MM.1S (cell line): ENCODE results near the gene VAC14.

Experiments used
- DNase-seq: peaks from one replicate; pipeline ENCODE4 v3.0.0-alpha.2; 2015
- H2AFZ ChIP-seq: fragments of 300-600 bp; sonication (generic); 2 replicates; pipeline ENCODE4 v1.6.0; 2016; ENCODE audit warnings: antibody characterized with exemption, low read length
- H3F3A ChIP-seq: fragments of 300-600 bp; sonication (generic); 2 replicates; pipeline ENCODE4 v1.6.1; 2016; ENCODE audit warnings: mild to moderate bottlenecking, antibody characterized with exemption, low read length, moderate library complexity, mixed read lengths; ENCODE audit not compliant: insufficient read depth
- H3K27ac ChIP-seq: fragments of 300-600 bp; sonication (generic); 2 replicates; pipeline ENCODE4 v1.5.1; 2016; ENCODE audit warnings: mild to moderate bottlenecking, low read length
- H3K27me3 ChIP-seq: fragments of 300-600 bp; sonication (generic); replicated peaks from 2 replicates; pipeline ENCODE4 v1.6.0; 2016; ENCODE audit warnings: low read length; ENCODE audit not compliant: insufficient read depth
- H3K36me3 ChIP-seq: fragments of 300-600 bp; sonication (generic); replicated peaks from 2 replicates; pipeline ENCODE4 v1.6.1; 2016; ENCODE audit warnings: mild to moderate bottlenecking, low read length, mixed read lengths; ENCODE audit not compliant: insufficient read depth
- H3K4me1 ChIP-seq: fragments of 300-600 bp; sonication (generic); 2 replicates; pipeline ENCODE4 v1.6.1; 2016; ENCODE audit warnings: low read length, mixed read lengths
- H3K4me2 ChIP-seq: fragments of 300-600 bp; sonication (generic); 2 replicates; pipeline ENCODE4 v1.6.0; 2016; ENCODE audit warnings: low read depth, low read length
- H3K4me3 ChIP-seq: fragments of 300-600 bp; sonication (generic); 2 replicates; pipeline ENCODE4 v1.5.1; 2016; ENCODE audit warnings: low read length, mixed read lengths
- H3K79me2 ChIP-seq: fragments of 300-600 bp; sonication (generic); 2 replicates; pipeline ENCODE4 v1.6.1; 2016; ENCODE audit warnings: mixed run types, low read length, mixed read lengths
- H3K9ac ChIP-seq: fragments of 300-600 bp; sonication (generic); 2 replicates; pipeline ENCODE4 v1.6.1; 2016; ENCODE audit warnings: low read length, mixed read lengths
- H3K9me2 ChIP-seq: fragments of 300-600 bp; sonication (generic); replicated peaks from 2 replicates; pipeline ENCODE4 v1.6.1; 2016; ENCODE audit warnings: mild to moderate bottlenecking, low read length, mixed read lengths; ENCODE audit not compliant: insufficient read depth
- H3K9me3 ChIP-seq: fragments of 300-600 bp; sonication (generic); replicated peaks from 2 replicates; pipeline ENCODE4 v1.6.1; 2016; ENCODE audit warnings: mild to moderate bottlenecking, low read length, mixed read lengths; ENCODE audit not compliant: insufficient read depth
- H4K20me1 ChIP-seq: fragments of 300-600 bp; sonication (generic); 2 replicates; pipeline ENCODE4 v1.6.1; 2016; ENCODE audit warnings: mild to moderate bottlenecking, low read length, moderate library complexity, mixed read lengths; ENCODE audit not compliant: insufficient read depth
- EZH2 ChIP-seq: fragments of 300-600 bp; sonication (generic); optimal IDR thresholded peaks from 2 replicates; pipeline ENCODE3; 2017; ENCODE audit warnings: low read depth, mild to moderate bottlenecking, antibody characterized with exemption, low read length, mixed read lengths
- EZH2phosphoT487 ChIP-seq: fragments of 300-600 bp; sonication (generic); IDR thresholded peaks from 2 replicates; pipeline ENCODE4 v1.6.1; 2018; ENCODE audit warnings: antibody characterized with exemption, low read length
- TF ChIP-seq, protein P1 (sequence below): fragments of 300-600 bp; sonication (generic); IDR thresholded peaks from 2 replicates; pipeline ENCODE4 v1.5.1; 2016; ENCODE audit warnings: antibody characterized with exemption, low read length, mixed read lengths

Gene VAC14

DNA sequence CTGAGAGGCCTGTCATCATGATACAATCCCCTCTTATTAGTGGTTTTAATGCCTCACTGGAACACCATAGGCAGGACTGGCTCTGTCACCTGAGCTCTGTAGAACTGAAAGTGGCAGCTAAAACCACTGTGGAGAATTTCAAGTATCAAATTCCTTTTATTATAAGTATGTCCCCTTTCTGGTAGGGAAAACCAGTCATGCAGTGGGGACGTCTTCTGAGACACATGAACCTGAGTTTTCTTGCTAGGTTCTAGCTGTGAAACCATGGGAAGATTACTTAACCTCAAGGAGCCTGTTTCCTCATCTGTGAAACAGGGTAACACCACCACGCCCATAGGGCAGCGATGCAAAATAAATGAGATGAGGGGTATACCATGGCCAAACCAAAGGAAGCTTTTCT lies 4.7 kb downstream of the VAC14 start:
- no peaks in the 10 kb centered on the region for H4K20me1 ChIP-seq
- H3F3A ChIP-seq: peaks cover 24% of the 10 kb centered on the region
- H3K4me2 ChIP-seq: peak overlapping the region; percentile 15; the same call in 1 of the 2 replicates
- H3K9me2 ChIP-seq: no peaks in the 10 kb centered on the region
- DNase-seq: no peak
- no peaks in the 10 kb centered on the region for H3K9me3 ChIP-seq
- peaks cover 42% of the 10 kb centered on the region for H3K4me1 ChIP-seq
- H3K9ac ChIP-seq: no peak overlapping the region
- peaks cover 96% of the 10 kb centered on the region for H3K79me2 ChIP-seq
- H3K27ac ChIP-seq: peak overlapping the region; percentile 45; the same call in 1 of the 2 replicates
- no peak overlapping the region for H2AFZ ChIP-seq
- H3K27me3 ChIP-seq: no peaks in the 10 kb centered on the region
- TF ChIP-seq EZH2phosphoT487 (no peak), EZH2 (no peak)
- TF ChIP-seq, protein P1, sequence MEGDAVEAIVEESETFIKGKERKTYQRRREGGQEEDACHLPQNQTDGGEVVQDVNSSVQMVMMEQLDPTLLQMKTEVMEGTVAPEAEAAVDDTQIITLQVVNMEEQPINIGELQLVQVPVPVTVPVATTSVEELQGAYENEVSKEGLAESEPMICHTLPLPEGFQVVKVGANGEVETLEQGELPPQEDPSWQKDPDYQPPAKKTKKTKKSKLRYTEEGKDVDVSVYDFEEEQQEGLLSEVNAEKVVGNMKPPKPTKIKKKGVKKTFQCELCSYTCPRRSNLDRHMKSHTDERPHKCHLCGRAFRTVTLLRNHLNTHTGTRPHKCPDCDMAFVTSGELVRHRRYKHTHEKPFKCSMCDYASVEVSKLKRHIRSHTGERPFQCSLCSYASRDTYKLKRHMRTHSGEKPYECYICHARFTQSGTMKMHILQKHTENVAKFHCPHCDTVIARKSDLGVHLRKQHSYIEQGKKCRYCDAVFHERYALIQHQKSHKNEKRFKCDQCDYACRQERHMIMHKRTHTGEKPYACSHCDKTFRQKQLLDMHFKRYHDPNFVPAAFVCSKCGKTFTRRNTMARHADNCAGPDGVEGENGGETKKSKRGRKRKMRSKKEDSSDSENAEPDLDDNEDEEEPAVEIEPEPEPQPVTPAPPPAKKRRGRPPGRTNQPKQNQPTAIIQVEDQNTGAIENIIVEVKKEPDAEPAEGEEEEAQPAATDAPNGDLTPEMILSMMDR: no peak
- H3K36me3 ChIP-seq: no peaks in the 10 kb centered on the region
- no peak overlapping the region for H3K4me3 ChIP-seq

DNA sequence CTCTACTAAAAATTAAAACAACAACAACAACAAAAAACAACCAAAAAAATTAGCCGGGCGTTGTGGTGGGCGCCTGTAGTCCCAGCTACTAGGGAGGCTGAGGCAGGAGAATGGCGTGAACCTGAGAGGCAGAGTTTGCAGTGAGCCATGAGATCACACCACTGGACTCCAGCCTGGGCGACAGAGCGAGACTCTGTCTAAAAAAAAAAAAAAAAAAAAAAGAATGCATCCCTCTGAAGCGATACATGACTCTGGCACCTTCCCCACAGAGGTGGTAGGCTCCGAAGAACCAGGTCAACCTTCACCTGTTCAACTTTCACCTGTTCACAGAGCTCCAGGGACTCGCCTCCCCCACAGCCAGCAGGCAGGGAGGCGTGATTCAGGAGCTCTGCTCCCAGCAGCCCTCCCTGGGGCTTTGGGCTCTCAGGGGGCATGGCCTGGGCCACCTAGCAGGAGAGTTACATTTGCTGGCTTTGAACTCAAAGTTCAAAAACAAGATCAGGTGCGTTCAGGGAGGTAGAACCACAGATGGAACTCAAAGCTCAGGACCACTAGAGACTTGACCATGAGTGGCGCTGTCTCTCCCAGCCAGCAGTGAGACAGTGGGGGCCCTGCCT lies 5.6 kb downstream of the VAC14 start:
- Histone ChIP-seq H3K4me1 (peaks cover 41% of the 10 kb centered on the region), H3K27me3 (no peaks in the 10 kb centered on the region), H3K9ac (no peak overlapping the region), H4K20me1 (no peaks in the 10 kb centered on the region), H3K9me3 (no peaks in the 10 kb centered on the region), H3K79me2 (peaks cover 99% of the 10 kb centered on the region), H3K4me3 (no peak overlapping the region), H3K9me2 (no peaks in the 10 kb centered on the region), H3K4me2 (0 out of 2 replicates have a peak overlapping the region, but pooled peaks have one; percentile 15), H2AFZ (no peak overlapping the region), H3F3A (peaks cover 24% of the 10 kb centered on the region), H3K36me3 (no peaks in the 10 kb centered on the region), H3K27ac (peak overlapping the region; percentile 76; the same call in 1 of the 2 replicates)
- DNase-seq: no peak
- TF ChIP-seq, protein P1: no peak
- no peak for TF ChIP-seq EZH2
- no peak for TF ChIP-seq EZH2phosphoT487

DNA sequence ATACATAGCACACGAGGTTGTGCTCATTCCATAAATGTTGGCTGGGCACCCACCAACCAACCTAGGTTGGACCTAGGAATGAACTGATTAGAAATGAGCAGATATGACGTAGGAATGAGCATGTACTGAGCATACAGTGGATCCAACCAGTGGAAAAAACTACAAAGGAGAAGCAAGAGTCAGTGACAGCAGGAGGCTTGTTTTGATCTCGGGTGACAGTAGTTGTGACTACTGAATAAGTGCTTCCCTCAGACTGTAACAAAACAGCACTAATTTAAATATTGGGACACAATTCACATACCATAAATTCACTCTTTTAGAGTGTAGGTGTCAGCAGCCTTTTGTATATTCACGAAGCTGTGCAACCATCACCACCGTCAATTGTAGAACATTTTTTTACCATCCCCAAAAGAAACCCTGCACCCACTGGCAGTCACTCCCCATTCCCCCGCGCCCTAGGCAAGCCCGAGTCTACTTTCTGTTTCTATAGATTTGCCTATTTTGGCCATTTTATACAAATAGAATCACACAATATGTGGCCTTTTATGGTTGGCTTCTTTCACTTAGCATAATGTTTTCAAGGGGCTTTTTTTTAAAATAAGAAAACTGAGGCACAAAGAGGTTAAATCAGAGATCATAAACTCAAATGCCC lies 7.0 kb downstream of the VAC14 start:
- DNase-seq: peak; percentile 59
- peak overlapping the region; percentile 72 for H3K9ac ChIP-seq
- peaks cover 24% of the 10 kb centered on the region for H3F3A ChIP-seq
- H3K79me2 ChIP-seq: peaks cover 99% of the 10 kb centered on the region
- H3K9me2 ChIP-seq: no peaks in the 10 kb centered on the region
- no peaks in the 10 kb centered on the region for H3K36me3 ChIP-seq
- TF ChIP-seq EZH2phosphoT487 (no peak), EZH2 (no peak)
- TF ChIP-seq, protein P1: no peak
- H3K4me1 ChIP-seq: peaks cover 39% of the 10 kb centered on the region
- no peaks in the 10 kb centered on the region for H4K20me1 ChIP-seq
- H3K27me3 ChIP-seq: no peaks in the 10 kb centered on the region
- no peaks in the 10 kb centered on the region for H3K9me3 ChIP-seq
- peak overlapping the region; percentile 90 for H3K4me2 ChIP-seq
- peak overlapping the region; percentile 76 for H3K27ac ChIP-seq
- 0 out of 2 replicates have a peak overlapping the region, but pooled peaks have one; percentile 3 for H2AFZ ChIP-seq
- H3K4me3 ChIP-seq: peak overlapping the region; percentile 55
